ENCODE measurements around the gene ATP2A1. TPM values are rescaled to one million over a fixed set of nuclear protein-coding genes. Genes with fewer than 3 reads are reported as not detected.

ATP2A1 gene
- total RNA-seq: under 1 TPM; 0.32 to 0.44 (median 0.37) TPM

GRCh38 chr16:28878083-28878926, at the start of gene ATP2A1:
Gene ATP2A1, plus strand, starts transcription at chr16:28878488. Its CDS starts 184 bp downstream, at chr16:28878672.
- TF ChIP-seq CTCF (IDR thresholded peaks at IDR 0.05): no peak
- no peak for DNase-seq (ENCODE audit: low spot score)
- no peak for ATAC-seq (ENCODE audit: low FRiP score)

GRCh38 chr16:28829747-28830146, 48.5 kb upstream of the ATP2A1 start:
- ATAC-seq (ENCODE audit: low FRiP score) (no peak), DNase-seq (ENCODE audit: low spot score) (no peak)
- no peak for TF ChIP-seq CTCF (IDR thresholded peaks at IDR 0.05)

- TF ChIP-seq CTCF (IDR thresholded peaks at IDR 0.05): no peak
- ATAC-seq (ENCODE audit: low FRiP score) (no peak), DNase-seq (ENCODE audit: low spot score) (no peak)
Measured at GRCh38 chr16:28830531-28830930, 47.8 kb upstream of the ATP2A1 start.

DNA sequence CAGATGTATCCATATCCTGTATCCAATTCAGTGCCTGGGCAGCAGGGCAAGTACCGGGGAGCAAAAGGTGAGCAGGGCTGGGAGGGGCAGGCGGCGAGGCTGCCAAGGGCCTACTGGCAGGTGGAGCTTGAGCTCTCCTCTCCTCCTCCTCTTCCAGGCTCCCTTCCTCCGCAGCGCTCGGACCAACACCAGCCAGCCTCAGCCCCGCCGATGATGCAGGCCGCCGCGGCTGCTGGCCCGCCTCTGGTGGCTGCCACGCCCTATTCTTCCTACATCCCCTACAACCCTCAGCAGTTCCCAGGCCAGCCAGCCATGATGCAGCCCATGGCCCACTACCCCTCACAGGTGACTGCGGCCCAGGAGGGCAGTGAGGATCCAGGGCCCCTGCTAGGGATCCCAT, 43.9 kb upstream of the ATP2A1 start:
- no peak for TF ChIP-seq CTCF (IDR thresholded peaks at IDR 0.05)
- ATAC-seq (ENCODE audit: low FRiP score): no peak
- DNase-seq (ENCODE audit: low spot score): no peak

DNA sequence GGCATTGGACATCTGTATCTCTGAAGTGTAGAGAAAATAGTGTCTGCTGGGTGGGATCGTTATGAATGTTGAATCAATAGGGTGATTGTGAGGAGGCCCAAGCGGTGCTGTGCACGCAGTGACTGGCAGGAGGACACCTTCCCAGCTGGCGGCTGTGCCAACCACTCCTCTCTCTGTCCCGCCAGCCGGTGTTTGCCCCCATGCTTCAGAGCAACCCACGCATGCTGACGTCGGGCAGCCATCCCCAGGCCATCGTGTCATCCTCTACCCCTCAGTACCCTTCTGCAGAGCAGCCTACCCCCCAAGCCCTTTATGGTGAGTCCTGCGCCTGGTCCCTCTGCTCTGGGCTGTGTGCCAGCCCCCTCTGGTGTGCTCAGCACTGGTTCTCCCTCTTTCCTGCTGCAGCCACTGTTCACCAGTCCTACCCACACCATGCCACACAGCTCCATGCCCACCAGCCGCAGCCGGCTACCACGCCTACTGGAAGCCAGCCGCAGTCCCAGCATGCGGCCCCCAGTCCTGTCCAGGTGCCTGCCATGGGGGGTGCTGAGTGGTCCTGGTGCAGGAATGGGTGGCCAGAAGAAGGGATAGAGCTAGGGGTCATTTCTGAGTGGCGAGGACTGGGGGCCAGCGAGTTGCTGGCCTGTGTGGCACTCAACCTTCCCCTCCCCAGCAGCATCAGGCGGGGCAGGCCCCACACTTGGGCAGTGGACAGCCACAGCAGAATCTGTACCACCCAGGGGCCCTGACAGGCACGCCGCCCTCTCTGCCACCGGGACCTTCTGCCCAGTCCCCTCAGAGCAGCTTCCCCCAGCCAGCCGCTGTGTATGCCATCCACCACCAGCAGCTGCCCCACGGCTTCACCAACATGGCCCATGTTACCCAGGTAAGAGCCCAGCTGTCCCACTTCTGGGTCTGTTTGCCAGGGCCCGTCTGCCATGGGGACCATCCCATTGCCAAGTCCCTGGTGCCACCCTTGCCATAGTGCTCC, 43.1 kb upstream of the ATP2A1 start:
- no peak for DNase-seq (ENCODE audit: low spot score)
- TF ChIP-seq CTCF (IDR thresholded peaks at IDR 0.05): no peak
- no peak for ATAC-seq (ENCODE audit: low FRiP score)

DNA sequence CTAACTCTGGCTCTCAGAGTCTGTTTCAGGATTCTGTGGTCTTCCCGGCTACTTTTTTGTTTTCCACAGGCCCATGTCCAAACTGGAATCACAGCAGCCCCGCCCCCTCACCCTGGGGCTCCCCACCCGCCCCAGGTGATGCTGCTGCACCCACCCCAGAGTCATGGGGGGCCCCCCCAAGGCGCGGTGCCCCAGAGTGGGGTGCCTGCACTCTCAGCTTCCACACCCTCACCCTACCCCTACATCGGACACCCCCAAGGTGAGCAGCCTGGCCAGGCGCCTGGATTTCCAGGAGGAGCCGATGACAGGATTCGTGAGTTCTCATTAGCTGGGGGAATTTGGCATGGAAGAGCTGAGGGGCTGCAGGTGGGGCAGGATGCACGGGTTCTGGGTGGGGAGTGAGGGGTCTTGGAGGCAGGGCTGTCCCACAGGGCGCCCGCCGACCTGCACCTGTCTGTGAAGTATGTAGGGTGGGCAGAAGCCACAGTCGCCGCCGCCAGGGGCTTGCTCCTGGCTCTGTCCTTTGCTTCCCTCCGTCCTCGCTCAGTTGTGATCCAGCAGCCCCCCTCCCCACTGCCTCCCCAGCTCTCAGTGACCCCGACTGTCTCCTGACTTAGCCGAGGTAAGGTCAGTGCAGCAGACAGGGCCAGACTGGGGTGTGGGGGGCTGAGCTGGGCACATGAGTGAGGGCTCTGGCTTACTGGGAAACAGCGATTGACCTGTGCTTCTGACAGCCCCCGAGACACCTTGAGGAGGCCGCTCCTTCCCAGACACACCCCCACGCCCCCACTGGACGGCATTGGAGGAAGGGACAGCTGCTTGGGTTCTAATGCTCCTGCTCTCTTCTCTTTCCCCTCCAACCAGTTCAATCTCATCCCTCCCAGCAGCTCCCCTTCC, 42.2 kb upstream of the ATP2A1 start:
- TF ChIP-seq CTCF (IDR thresholded peaks at IDR 0.05): no peak
- no peak for ATAC-seq (ENCODE audit: low FRiP score)
- DNase-seq (ENCODE audit: low spot score): no peak
